Neutrophil (primary cell): ENCODE data around the gene MAPT.

Source experiments
- H3K27ac ChIP-seq: fragments of 200-600 bp; sonication (generic); 2 replicates; pipeline ENCODE4 v1.5.1; 2016; ENCODE audit warnings: mild to moderate bottlenecking, moderate library complexity
- H3K27me3 ChIP-seq: fragments of 200-600 bp; sonication (generic); 2 replicates; pipeline ENCODE4 v1.6.0; 2016; ENCODE audit warnings: mild to moderate bottlenecking
- H3K36me3 ChIP-seq: fragments of 200-600 bp; sonication (generic); 2 replicates; pipeline ENCODE4 v1.5.1; 2017
- H3K4me1 ChIP-seq, 2 experiments: fragments of 200-600 bp in 1 of 2; sonication (generic) in 1 of 2; 1 replicate in 1 of 2; 2 replicates in 1 of 2; pipeline versions ENCODE4 v1.5.1 to v1.6.1; 2013 to 2016; ENCODE audit warnings: low read depth in 1 of 2, low read length in 1 of 2, mild to moderate bottlenecking in 1 of 2, moderate library complexity in 1 of 2; ENCODE audit not compliant: control insufficient read depth in 1 of 2, insufficient read depth in 1 of 2
- H3K4me3 ChIP-seq, 2 experiments: fragments of 200-600 bp in 1 of 2; sonication (generic) in 1 of 2; 1 replicate in 1 of 2; 2 replicates in 1 of 2; pipeline ENCODE4 v1.5.1; 2013 to 2016; ENCODE audit warnings: low read depth in 1 of 2, low read length in 1 of 2, mild to moderate bottlenecking in 1 of 2, moderate library complexity in 1 of 2
- H3K9me3 ChIP-seq: fragments of 200-600 bp; sonication (generic); 2 replicates; pipeline ENCODE4 v1.5.1; 2016
- TF ChIP-seq, protein P1 (sequence below): fragments of 200-600 bp; sonication (generic); IDR thresholded peaks from 2 replicates; pipeline ENCODE4 v1.5.1; 2016; ENCODE audit warnings: antibody characterized with exemption

MAPT gene

GRCh38 chr17:45992904-45993303, 98.5 kb downstream of the MAPT start:
- Histone ChIP-seq H3K9me3 (no peaks in the 10 kb centered on the region), H3K36me3 (no peaks in the 10 kb centered on the region), H3K27ac (no peak overlapping the region), H3K27me3 (no peaks in the 10 kb centered on the region), H3K4me3 (no peak overlapping the region), H3K4me1 (no peaks in the 10 kb centered on the region)
- TF ChIP-seq, protein P1, sequence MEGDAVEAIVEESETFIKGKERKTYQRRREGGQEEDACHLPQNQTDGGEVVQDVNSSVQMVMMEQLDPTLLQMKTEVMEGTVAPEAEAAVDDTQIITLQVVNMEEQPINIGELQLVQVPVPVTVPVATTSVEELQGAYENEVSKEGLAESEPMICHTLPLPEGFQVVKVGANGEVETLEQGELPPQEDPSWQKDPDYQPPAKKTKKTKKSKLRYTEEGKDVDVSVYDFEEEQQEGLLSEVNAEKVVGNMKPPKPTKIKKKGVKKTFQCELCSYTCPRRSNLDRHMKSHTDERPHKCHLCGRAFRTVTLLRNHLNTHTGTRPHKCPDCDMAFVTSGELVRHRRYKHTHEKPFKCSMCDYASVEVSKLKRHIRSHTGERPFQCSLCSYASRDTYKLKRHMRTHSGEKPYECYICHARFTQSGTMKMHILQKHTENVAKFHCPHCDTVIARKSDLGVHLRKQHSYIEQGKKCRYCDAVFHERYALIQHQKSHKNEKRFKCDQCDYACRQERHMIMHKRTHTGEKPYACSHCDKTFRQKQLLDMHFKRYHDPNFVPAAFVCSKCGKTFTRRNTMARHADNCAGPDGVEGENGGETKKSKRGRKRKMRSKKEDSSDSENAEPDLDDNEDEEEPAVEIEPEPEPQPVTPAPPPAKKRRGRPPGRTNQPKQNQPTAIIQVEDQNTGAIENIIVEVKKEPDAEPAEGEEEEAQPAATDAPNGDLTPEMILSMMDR, result no peak

DNA sequence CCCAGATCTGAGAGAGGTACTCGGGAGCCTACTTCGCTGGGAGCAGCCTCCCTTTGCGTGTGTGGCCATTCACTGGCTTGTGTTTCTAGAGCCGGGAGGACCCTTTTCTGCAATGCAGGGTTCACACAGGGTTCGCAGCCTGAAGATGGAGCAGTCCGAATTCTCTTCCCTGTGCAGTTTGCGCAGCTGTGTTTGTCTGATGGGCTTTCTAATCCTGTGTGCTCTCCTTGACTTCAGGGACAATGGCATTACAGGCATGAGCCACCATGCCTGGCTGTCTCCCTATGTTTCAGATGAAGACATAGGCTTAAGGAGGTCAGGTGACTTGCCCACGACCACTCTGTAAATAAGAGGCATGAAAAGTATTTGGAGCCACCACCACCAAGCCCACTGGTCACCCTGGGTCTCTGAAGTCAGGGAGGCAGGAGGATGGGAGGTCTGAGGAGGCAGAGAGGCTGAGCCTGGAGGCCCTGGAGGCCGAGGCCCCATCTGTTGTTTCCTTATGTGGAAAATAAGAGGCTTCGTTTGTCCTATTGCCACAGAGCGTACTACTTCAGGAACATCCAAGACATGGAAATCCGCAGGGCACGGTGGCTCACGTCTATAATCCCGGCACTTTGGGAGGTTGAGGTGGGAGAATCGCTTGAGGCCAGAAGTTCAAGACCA, 99.7 kb downstream of the MAPT start:
- H3K27me3 ChIP-seq, result no peaks in the 10 kb centered on the region
- H3K4me3 ChIP-seq, result no peak overlapping the region
- H3K9me3 ChIP-seq, result no peaks in the 10 kb centered on the region
- H3K36me3 ChIP-seq, result no peaks in the 10 kb centered on the region
- no peaks in the 10 kb centered on the region for H3K4me1 ChIP-seq
- H3K27ac ChIP-seq, result no peak overlapping the region
- TF ChIP-seq, protein P1, result no peak

GRCh38 chr17:45994987-45995386, 100.6 kb downstream of the MAPT start:
- TF ChIP-seq, protein P1, result no peak
- no peak overlapping the region for H3K27ac ChIP-seq
- H3K9me3 ChIP-seq, result no peaks in the 10 kb centered on the region
- no peaks in the 10 kb centered on the region for H3K27me3 ChIP-seq
- no peaks in the 10 kb centered on the region for H3K36me3 ChIP-seq
- H3K4me3 ChIP-seq, result no peak overlapping the region
- no peaks in the 10 kb centered on the region for H3K4me1 ChIP-seq

DNA sequence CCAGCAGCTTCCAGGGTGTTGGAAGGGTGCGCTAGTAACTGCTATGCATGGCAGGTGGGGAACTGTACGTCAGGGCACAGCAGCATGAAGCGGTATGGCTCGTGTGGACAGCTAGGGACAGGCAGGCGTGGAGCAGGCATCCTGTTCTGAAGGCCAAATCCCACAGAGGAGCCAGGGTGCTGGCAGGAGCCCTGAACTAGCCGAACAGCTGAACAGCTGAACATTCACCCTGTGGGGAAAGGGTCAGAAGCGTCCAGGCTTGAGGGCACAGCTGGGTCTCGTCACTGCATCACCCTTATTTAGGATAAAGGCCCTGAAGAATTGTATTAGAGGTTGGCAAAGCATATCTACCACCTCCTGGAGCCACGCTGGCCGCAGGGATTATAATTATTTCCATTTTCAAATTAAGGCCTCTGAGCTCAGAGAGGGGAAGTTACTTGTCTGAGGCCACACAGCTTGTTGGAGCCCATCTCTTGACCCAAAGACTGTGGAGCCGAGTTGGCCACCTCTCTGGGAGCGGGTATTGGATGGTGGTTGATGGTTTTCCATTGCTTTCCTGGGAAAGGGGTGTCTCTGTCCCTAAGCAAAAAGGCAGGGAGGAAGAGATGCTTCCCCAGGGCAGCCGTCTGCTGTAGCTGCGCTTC, 101.4 kb downstream of the MAPT start:
- no peaks in the 10 kb centered on the region for H3K27me3 ChIP-seq

GRCh38 chr17:45996282-45996937, 102.1 kb downstream of the MAPT start:
- no peaks in the 10 kb centered on the region for H3K27me3 ChIP-seq
- H3K4me3 ChIP-seq, result no peak overlapping the region
- no peaks in the 10 kb centered on the region for H3K9me3 ChIP-seq
- H3K27ac ChIP-seq, result no peak overlapping the region
- H3K36me3 ChIP-seq, result no peaks in the 10 kb centered on the region
- TF ChIP-seq, protein P1, result no peak
- H3K4me1 ChIP-seq, result no peaks in the 10 kb centered on the region

More for the DNA sequence above, 101.4 kb downstream of the MAPT start:
- Histone ChIP-seq H3K4me1 (no peaks in the 10 kb centered on the region), H3K27ac (no peak overlapping the region), H3K4me3 (no peak overlapping the region), H3K36me3 (no peaks in the 10 kb centered on the region), H3K9me3 (no peaks in the 10 kb centered on the region)
- TF ChIP-seq, protein P1, result no peak
